Neuron (in vitro differentiated cells): ENCODE data around the gene IQGAP1.
A peak's percentile ranks its signal among the peaks of the same experiment; 100 is the strongest.
"Not testable (repeated sequence)": the region's sequence is repeated elsewhere in the genome, so short reads cannot be mapped to it uniquely, and the experiment has no call there.

Experiments
- H2AFZ ChIP-seq: one replicate; pipeline ENCODE4 v1.6.1; 2013; ENCODE audit warnings: low read depth, mild to moderate bottlenecking, inconsistent platforms, low read length, moderate library complexity
- H3K27me3 ChIP-seq: one replicate; pipeline ENCODE4 v1.6.1; 2013; ENCODE audit warnings: low read length; ENCODE audit not compliant: insufficient read depth
- H3K36me3 ChIP-seq: one replicate; pipeline ENCODE4 v1.6.1; 2013; ENCODE audit warnings: low read length; ENCODE audit not compliant: insufficient read depth
- H3K4me1 ChIP-seq: one replicate; pipeline ENCODE4 v1.6.1; 2013; ENCODE audit warnings: low read length; ENCODE audit not compliant: insufficient read depth
- H3K4me3 ChIP-seq: 2 replicates; pipeline ENCODE4 v1.5.1; 2013; ENCODE audit warnings: mild to moderate bottlenecking, low read length, moderate library complexity
- H3K9me3 ChIP-seq: one replicate; pipeline ENCODE4 v1.6.1; 2013; ENCODE audit warnings: low read length

IQGAP1 gene

DNA sequence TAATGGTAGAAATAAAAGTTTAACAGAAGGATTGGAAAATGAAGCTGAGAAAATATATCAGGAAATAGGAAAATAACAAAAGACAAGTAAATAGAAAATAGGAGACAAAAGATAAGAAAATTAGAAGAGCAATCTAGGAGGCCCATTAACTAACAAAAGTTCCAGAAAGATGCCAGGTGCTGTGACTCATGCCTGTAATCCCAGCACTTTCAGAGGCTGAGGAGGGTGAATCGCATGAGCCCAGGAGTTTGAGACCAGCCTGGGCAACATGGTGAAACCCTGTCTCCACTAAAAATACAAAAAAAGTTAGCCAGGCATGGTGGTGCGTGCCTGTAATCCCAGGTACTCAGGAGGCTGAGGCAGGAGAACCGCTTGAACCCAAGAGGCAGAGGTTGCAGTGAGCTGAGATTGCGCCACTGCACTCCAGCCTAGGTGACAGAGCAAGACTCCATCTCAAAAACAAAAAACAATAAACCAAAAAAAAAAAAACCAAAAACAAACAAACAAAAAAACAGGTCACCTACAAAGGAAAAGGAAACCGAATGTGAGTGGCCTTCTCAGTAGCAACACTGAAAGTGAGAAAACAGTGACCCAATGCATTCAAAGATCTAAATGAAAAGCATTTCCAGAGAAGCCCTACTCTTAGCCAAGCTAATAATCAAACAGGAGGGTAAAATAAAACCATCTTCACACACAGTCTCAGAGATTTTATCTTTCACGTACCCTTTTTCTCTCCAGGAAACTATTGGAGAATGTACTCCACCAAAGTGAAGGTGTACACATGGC, 136.2 kb downstream of the IQGAP1 start:
- not testable (repeated sequence) for H3K27me3 ChIP-seq

DNA sequence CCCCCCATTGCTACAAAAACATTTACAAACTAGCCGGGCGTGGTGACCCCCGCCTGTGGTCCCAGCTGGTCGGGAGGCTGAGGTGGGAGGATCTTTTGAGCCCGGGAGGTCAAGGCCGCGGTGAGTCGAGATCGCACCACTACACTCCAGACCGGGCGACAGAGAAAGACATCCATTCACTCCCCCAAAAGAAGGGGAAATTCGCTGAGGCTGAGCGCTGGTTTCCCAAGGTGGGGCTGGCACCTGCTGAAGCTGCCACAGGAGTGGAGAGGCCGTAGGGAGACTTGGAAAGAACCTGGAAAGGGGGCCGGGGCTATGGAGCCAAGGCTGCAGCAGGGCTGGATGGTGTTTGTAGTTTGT, 140.9 kb downstream of the IQGAP1 start:
- no peaks in the 10 kb centered on the region for H3K36me3 ChIP-seq
- peak overlapping the region; percentile 59 for H3K4me3 ChIP-seq
- H2AFZ ChIP-seq: peak overlapping the region; percentile 96
- no peaks in the 10 kb centered on the region for H3K27me3 ChIP-seq
- H3K9me3 ChIP-seq: no peaks in the 10 kb centered on the region
- peaks cover 9% of the 10 kb centered on the region for H3K4me1 ChIP-seq

More for the DNA sequence above, 136.2 kb downstream of the IQGAP1 start:
- not testable (repeated sequence) for H3K9me3 ChIP-seq, H3K4me1 ChIP-seq, H3K36me3 ChIP-seq, H3K4me3 ChIP-seq, H2AFZ ChIP-seq

DNA sequence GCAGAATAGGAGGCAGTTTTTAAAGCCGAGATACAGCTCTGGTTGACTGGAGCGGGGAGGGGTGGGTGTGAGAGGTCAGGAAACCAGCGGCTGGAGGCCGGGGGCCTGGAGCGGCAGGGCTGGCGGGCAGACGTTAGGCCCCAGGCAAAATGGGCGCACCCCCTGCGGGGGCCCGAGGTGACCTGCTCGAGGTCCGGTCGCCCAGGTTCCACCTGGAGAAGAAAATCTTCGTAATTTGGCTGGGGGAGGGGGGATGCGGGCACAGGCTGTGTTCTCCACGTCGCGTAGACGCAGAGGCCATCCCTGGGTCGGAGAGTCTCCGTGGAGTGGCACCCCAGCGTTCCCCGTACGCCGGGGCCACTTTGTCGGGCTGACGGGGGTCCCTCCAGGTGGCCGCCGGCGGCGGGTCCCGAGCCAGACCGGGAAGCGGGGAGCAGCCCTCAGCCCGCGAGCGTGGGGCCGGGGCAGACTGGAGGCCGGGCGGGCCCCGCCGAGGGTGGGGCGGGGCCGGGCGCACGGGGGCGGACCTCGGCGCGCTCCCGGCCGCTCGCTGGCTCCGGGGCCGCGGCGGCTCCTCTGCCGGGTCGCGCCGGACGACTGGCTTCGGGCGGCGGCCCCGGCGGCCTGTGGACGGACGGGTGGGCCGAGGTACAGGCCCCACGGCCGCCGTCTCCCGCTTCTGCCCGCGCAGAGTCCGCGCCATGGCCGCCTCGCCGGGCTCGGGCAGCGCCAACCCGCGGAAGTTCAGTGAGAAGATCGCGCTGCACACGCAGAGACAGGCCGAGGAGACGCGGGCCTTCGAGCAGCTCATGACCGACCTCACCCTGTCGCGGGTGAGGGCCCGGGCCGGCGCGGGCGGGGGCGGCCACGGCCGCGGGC, 141.6 kb downstream of the IQGAP1 start, which contains the start of gene CRTC3:
Gene CRTC3 (plus strand): TSS at position 553 of the 879 bp plus-strand sequence. CDS start 149 bp downstream, at position 702.
- H2AFZ ChIP-seq: peak within 1 kb of the TSS; percentile 96
- H3K36me3 ChIP-seq: no peaks in the 10 kb centered on the region
- peaks cover 9% of the 10 kb centered on the region for H3K4me1 ChIP-seq
- no peaks in the 10 kb centered on the region for H3K9me3 ChIP-seq
- peak within 1 kb of the TSS; percentile 59 for H3K4me3 ChIP-seq
- H3K27me3 ChIP-seq: no peaks in the 10 kb centered on the region

DNA sequence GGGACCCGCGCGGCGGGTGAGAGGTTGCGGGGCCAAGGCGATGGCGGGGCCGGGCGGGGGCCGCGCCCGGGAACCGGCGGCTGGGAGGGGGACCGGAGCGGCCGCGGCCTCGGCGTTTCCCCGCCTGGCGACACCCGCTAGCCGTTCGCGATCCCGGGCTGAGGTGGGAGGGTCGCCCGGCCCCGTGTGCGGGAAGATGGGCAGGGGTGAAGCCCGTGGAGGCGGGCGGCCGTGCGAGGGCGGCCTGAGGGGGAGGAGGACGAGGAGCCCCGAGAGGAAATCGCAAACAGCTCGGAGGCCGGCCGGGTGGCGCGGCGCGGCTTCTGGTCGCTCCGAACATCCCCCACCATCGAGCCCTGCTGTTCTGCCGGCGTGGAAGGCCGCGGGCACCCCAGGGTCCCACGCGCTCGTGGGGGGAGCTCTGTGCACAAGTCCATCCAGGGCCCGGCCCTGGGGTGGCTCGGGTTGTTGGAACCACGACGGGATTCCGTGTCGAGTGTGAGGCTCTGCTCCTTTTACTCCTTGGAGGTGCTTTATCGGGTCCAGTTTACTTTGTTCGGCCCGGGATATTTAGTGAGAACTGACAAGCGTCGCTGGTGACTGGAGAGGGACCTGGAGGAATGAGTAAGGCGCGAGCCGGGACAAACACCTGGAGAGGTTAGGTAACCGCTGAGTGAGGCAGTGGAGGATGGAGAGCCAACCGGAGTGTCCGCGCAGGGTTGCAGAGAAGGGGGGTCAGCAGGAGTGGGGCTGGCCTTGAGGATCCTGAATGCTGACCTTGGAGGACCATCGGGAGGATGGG, 142.4 kb downstream of the IQGAP1 start:
- peak overlapping the region; percentile 59 for H3K4me3 ChIP-seq
- H3K36me3 ChIP-seq: no peaks in the 10 kb centered on the region
- H2AFZ ChIP-seq: peak overlapping the region; percentile 27
- H3K4me1 ChIP-seq: peaks cover 9% of the 10 kb centered on the region
- H3K27me3 ChIP-seq: no peaks in the 10 kb centered on the region
- no peaks in the 10 kb centered on the region for H3K9me3 ChIP-seq

DNA sequence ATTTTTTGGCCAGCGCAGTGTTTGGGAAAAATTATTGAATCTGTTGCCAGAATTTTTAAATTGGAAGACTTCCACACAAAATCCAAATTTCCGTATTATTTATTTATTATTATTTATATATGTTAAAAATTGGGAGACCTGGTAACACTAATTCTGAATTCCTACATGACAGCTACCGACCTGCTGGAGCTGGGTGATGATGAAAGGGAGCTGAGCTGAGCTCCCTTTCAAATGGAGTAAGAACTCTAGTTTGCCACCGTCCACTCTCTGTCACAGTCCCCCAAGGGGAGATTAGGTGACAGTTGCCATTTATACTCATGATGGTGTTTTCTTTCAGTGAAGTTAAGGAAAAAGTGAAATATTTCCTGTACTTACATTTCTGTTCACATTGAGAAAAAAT, 143.1 kb downstream of the IQGAP1 start:
- Histone ChIP-seq H2AFZ (peak overlapping the region; percentile 27), H3K36me3 (no peaks in the 10 kb centered on the region), H3K4me3 (peak overlapping the region; percentile 59), H3K27me3 (no peaks in the 10 kb centered on the region), H3K4me1 (peaks cover 9% of the 10 kb centered on the region), H3K9me3 (no peaks in the 10 kb centered on the region)

DNA sequence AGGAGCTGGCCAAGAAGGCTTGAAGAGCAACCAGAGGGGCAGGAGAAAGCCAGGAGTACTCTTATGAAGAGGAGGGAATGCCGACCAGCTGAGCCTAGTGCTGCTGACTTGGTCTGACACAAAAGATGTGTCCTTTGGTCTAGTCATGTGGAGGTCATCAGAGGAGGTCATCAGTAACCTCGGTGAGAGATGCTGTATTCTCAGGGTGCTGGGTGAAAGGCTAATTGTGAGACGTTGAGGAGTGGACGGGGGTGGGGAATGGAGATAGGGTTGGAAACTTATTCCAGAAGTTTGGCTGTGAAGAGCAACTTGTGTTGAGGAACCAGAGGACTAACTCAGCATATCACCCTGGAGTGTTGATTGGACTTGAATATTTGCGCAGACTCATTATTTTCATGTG, 147.2 kb downstream of the IQGAP1 start:
- H3K27me3 ChIP-seq: no peaks in the 10 kb centered on the region
- H3K4me1 ChIP-seq: peaks cover 7% of the 10 kb centered on the region
- H3K9me3 ChIP-seq: no peaks in the 10 kb centered on the region
- H2AFZ ChIP-seq: no peak overlapping the region
- H3K4me3 ChIP-seq: no peak overlapping the region
- no peaks in the 10 kb centered on the region for H3K36me3 ChIP-seq

DNA sequence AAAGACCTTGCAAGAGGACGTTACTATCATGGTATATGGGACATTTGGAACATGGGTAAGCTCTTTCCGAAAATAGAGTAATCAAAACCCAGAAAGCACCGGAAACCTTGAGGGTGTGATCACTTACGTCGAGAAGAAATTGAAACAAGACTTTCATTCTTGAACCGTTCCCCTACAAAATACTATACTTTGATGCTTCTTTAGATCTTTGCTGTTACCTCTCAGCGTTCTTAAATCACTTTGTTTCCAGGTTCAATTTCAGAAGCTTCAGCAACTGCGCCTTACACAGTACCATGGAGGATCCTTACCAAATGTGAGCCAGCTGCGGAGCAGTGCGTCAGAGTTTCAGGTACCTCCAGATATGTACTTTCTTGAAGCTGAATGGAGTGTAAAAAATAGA, 151.7 kb downstream of the IQGAP1 start:
- Histone ChIP-seq H2AFZ (no peak overlapping the region), H3K4me3 (no peak overlapping the region), H3K9me3 (no peaks in the 10 kb centered on the region), H3K4me1 (no peaks in the 10 kb centered on the region), H3K27me3 (no peaks in the 10 kb centered on the region), H3K36me3 (peaks cover 5% of the 10 kb centered on the region)

DNA sequence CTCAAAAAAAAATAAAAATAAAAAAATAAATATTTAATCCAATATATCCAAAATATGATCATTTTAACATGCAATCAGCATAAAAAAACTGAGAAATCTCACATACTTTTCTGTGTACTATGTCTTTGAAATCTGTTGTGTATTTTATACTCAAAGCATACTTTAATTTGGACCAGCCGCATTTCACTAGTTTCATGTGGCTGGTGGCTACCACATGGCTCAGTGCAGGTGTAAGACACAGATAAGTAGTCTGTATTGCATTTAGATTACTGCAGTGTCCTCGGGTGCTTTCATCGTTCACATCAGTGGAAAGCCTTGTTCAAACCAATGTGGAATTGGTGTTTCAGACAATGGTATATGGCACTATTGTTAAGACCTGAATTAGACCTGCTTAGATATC, 152.7 kb downstream of the IQGAP1 start:
- Histone ChIP-seq H3K36me3 (peaks cover 5% of the 10 kb centered on the region), H3K4me1 (no peaks in the 10 kb centered on the region), H2AFZ (no peak overlapping the region), H3K27me3 (no peaks in the 10 kb centered on the region), H3K9me3 (no peaks in the 10 kb centered on the region), H3K4me3 (no peak overlapping the region)

DNA sequence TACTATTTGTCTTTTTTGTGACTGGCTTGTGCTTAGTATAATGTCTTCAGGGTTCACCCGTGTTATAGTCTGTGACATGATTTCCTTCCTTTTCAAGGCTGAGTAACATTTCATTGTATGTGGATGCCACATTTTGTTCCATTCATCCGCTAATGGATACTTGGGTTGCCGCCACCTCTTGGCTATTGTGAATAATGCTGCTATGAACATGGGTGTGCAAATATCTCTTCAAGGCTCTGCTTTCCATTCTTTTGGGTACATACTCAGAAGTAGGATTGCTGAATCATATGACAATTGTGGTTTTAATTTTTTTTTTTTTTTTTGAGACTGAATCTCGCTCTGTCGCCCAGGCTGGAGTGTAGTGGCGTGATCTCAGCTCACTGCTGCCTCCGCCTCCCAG, 157.1 kb downstream of the IQGAP1 start:
- no peaks in the 10 kb centered on the region for H3K27me3 ChIP-seq
- no peak overlapping the region for H2AFZ ChIP-seq
- no peak overlapping the region for H3K4me3 ChIP-seq
- H3K4me1 ChIP-seq: peaks cover 2% of the 10 kb centered on the region
- H3K36me3 ChIP-seq: peaks cover 5% of the 10 kb centered on the region
- H3K9me3 ChIP-seq: no peaks in the 10 kb centered on the region

DNA sequence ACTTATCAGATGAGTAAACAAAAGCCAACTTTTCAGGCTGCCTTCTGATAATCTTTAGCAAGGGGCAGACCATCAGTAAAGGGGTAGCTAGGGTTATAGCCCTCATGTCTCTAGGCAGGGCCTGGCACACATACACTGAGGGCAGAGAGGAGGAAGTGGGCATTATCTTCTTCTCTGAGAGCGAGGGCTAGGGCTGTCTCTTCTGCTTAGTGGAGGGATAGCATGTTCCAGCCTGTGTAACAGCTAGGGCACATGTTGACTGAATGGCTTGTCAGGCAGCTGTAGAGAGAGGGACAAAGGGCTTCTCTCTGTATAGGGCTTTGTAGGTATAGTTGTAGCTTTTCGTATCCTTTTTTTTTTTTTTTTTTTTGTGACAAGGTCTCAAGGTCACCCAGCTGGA, 159.5 kb downstream of the IQGAP1 start:
- H3K4me3 ChIP-seq: no peak overlapping the region
- H3K36me3 ChIP-seq: peaks cover 7% of the 10 kb centered on the region
- H2AFZ ChIP-seq: no peak overlapping the region
- H3K27me3 ChIP-seq: no peaks in the 10 kb centered on the region
- H3K9me3 ChIP-seq: no peaks in the 10 kb centered on the region
- peaks cover 2% of the 10 kb centered on the region for H3K4me1 ChIP-seq

DNA sequence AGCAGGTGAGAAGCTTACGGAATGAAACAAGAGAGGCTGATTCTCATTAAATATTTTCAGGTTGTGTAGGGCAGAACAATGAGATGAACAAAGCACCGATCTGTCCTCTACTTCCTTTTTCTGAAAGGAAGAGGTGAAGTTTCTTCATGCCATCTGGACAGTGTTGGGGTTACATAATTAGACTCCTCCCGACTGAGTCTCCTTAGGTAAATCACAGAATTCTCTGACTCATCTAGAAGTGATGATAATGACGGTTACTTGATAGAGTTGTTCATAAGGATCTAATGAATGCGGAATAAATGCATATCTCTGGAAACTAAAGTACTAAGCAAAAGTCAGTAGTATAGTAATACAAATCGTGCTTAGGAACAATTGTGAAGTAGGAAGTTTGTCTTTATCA, 162.9 kb downstream of the IQGAP1 start:
- Histone ChIP-seq H3K36me3 (peaks cover 2% of the 10 kb centered on the region), H3K4me3 (no peak overlapping the region), H3K4me1 (peaks cover 13% of the 10 kb centered on the region), H3K9me3 (no peaks in the 10 kb centered on the region), H2AFZ (no peak overlapping the region), H3K27me3 (no peaks in the 10 kb centered on the region)
